CD4-positive, alpha-beta T cell (primary cell): ENCODE measurements around the gene SERINC1. TPM values are rescaled to one million over a fixed set of nuclear protein-coding genes. Genes with fewer than 3 reads are reported as not detected.

Source experiments
- ATAC-seq: fragments of 200-7000 bp; cut with Tn5 transposase; one replicate; pipeline ENCODE4 v1.10.0; 2022; ENCODE audit warnings: mild to moderate bottlenecking; ENCODE audit not compliant: poor library complexity
- CTCF ChIA-PET: fragments of 350-600 bp; sonication (Branson Sonifier 250); formaldehyde crosslinking; loops from one replicate; lab custom pipeline; 2021; ENCODE audit warnings: antibody characterized with exemption, inconsistent platforms; lab: Charles Lee
- POLR2A ChIA-PET: fragments of 350-600 bp; sonication (Branson Sonifier 250); formaldehyde crosslinking; loops from one replicate; lab custom pipeline; 2021; ENCODE audit warnings: antibody characterized with exemption, inconsistent platforms; lab: Charles Lee
- DNase-seq, 14 experiments: peaks; one replicate each; pipeline ENCODE4 v3.0.0-alpha.2; 2013 to 2020; ENCODE audit warnings: mixed read lengths in 2 of 14
- H3K27ac ChIP-seq, 2 donors: one replicate each; pipeline versions ENCODE4 v1.5.1 to v1.7.0; 2013; ENCODE audit warnings: low read length in 2 of 2, low read depth in 1 of 2, mild to moderate bottlenecking in 1 of 2
- H3K27me3 ChIP-seq, 2 experiments: 1 replicate in 1 of 2; 2 replicates in 1 of 2; pipeline versions ENCODE4 v1.6.1 to v1.7.0; 2013; ENCODE audit warnings: low read length in 2 of 2, control low read depth in 1 of 2, mild to moderate bottlenecking in 1 of 2, moderate library complexity in 1 of 2; ENCODE audit not compliant: insufficient read depth in 2 of 2, control insufficient read depth in 1 of 2
- H3K36me3 ChIP-seq: one replicate; pipeline ENCODE4 v1.6.1; 2013; ENCODE audit warnings: low read length, control low read depth; ENCODE audit not compliant: insufficient read depth
- H3K4me1 ChIP-seq: one replicate; pipeline ENCODE4 v1.6.1; 2013; ENCODE audit warnings: low read length, control low read depth; ENCODE audit not compliant: insufficient read depth
- H3K4me3 ChIP-seq: one replicate; pipeline ENCODE4 v1.5.1; 2013; ENCODE audit warnings: mild to moderate bottlenecking, low read length, moderate library complexity
- H3K9me3 ChIP-seq, 2 experiments: 1 replicate in 1 of 2; 2 replicates in 1 of 2; pipeline versions ENCODE4 v1.6.1 to v1.7.0; 2013; ENCODE audit warnings: low read length in 2 of 2, mild to moderate bottlenecking in 2 of 2, control low read depth in 1 of 2, moderate library complexity in 1 of 2; ENCODE audit not compliant: control insufficient read depth in 1 of 2, insufficient read depth in 1 of 2
- H3K27ac Mint-ChIP-seq: one replicate; pipeline ENCODE4 v1.8.0; 2020; ENCODE audit warnings: mixed read lengths
- H3K27me3 Mint-ChIP-seq: one replicate; pipeline ENCODE4 v1.8.0; 2021; ENCODE audit warnings: mixed read lengths
- H3K36me3 Mint-ChIP-seq: one replicate; pipeline ENCODE4 v1.8.0; 2021; ENCODE audit warnings: low read depth, mixed read lengths
- H3K4me1 Mint-ChIP-seq: one replicate; pipeline ENCODE4 v1.8.0; 2021; ENCODE audit warnings: low read depth, mixed read lengths
- H3K4me3 Mint-ChIP-seq: one replicate; pipeline ENCODE4 v1.8.0; 2020; ENCODE audit warnings: mild to moderate bottlenecking, mixed read lengths
- H3K9me3 Mint-ChIP-seq: one replicate; pipeline ENCODE4 v1.8.0; 2020; ENCODE audit warnings: mixed read lengths
- intact Hi-C, 2 experiments: fragments of 100-400 bp; cut with DNase I in 1 of 2; cut with micrococcal nuclease in 1 of 2; formaldehyde crosslinking; loops; one replicate each; pipeline versions ENCODE4 v1.15.1 to v1.9.0; 2023 to 2025; cut with DNase I, micrococcal nuclease
- total RNA-seq, 174 experiments: library from RNA in 2 of 174; stranded (reverse) in 2 of 174; gene quantifications; one replicate each; pipeline ENCODE4 v1.2.3 and lab custom pipeline; 2021 to 2026
- TF ChIP-seq, protein P1 (sequence below): fragments of 200-600 bp; IDR thresholded peaks from one replicate; pipeline ENCODE4 v1.8.0; 2022; ENCODE audit warnings: antibody characterized with exemption, mild to moderate bottlenecking

The SERINC1 gene
- total RNA-seq, 2 experiments from 2014 or later, result 175 to 178 TPM

GRCh38 chr6:122501475-122501874, 29.9 kb upstream of the SERINC1 start:
- TF ChIP-seq, protein P1, sequence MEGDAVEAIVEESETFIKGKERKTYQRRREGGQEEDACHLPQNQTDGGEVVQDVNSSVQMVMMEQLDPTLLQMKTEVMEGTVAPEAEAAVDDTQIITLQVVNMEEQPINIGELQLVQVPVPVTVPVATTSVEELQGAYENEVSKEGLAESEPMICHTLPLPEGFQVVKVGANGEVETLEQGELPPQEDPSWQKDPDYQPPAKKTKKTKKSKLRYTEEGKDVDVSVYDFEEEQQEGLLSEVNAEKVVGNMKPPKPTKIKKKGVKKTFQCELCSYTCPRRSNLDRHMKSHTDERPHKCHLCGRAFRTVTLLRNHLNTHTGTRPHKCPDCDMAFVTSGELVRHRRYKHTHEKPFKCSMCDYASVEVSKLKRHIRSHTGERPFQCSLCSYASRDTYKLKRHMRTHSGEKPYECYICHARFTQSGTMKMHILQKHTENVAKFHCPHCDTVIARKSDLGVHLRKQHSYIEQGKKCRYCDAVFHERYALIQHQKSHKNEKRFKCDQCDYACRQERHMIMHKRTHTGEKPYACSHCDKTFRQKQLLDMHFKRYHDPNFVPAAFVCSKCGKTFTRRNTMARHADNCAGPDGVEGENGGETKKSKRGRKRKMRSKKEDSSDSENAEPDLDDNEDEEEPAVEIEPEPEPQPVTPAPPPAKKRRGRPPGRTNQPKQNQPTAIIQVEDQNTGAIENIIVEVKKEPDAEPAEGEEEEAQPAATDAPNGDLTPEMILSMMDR, result no peak
- Mint-ChIP-seq H3K36me3 (peaks cover 32% of the 10 kb centered on the region), H3K4me1 (no peaks in the 10 kb centered on the region), H3K27ac (no peak overlapping the region), H3K4me3 (no peak overlapping the region), H3K27me3 (peaks cover 5% of the 10 kb centered on the region), H3K9me3 (peaks cover 33% of the 10 kb centered on the region)
- ChIA-PET POLR2A (no interaction called here), CTCF (no interaction called here)
- intact Hi-C loops, result no loop called here
- Histone ChIP-seq H3K27ac (no peak overlapping the region), H3K27me3 (no peaks in the 10 kb centered on the region), H3K4me1 (no peaks in the 10 kb centered on the region), H3K36me3 (no peaks in the 10 kb centered on the region), H3K4me3 (no peak overlapping the region), H3K9me3 (peaks cover 11 to 46% of the 10 kb centered on the region in 2 experiments)
- DNase-seq, result no peak
- no peak for ATAC-seq

- Histone ChIP-seq H3K27me3 (no peaks in the 10 kb centered on the region), H3K4me3 (no peak overlapping the region), H3K4me1 (peaks cover 5% of the 10 kb centered on the region), H3K9me3 (peaks cover 12 to 26% of the 10 kb centered on the region in 2 experiments), H3K36me3 (no peaks in the 10 kb centered on the region), H3K27ac (no peak overlapping the region)
- TF ChIP-seq, protein P1, result no peak
- intact Hi-C loops, result no loop called here
- peaks cover 11% of the 10 kb centered on the region for H3K36me3 Mint-ChIP-seq
- no peak overlapping the region for H3K27ac Mint-ChIP-seq
- DNase-seq, result peak in 2 of 14 experiments; percentile 6 to 16
- peaks cover 5% of the 10 kb centered on the region for H3K4me1 Mint-ChIP-seq
- peaks cover 15% of the 10 kb centered on the region for H3K27me3 Mint-ChIP-seq
- ChIA-PET CTCF (interaction anchor here (1.3 kb wide), 1 partner anchor 35 kb away, joined by 3 read pairs; no protein-coding TSS in a partner anchor), POLR2A (interaction anchor here (1.0 to 1.4 kb wide), 2 partner anchors 24 to 35 kb away, joined by 3 to 7 read pairs; partner anchors contain the start of gene SERINC1)
- ATAC-seq, result no peak
- peaks cover 19% of the 10 kb centered on the region for H3K9me3 Mint-ChIP-seq
- H3K4me3 Mint-ChIP-seq, result no peak overlapping the region
Measured at GRCh38 chr6:122495612-122496011, 24.0 kb upstream of the SERINC1 start.

DNA sequence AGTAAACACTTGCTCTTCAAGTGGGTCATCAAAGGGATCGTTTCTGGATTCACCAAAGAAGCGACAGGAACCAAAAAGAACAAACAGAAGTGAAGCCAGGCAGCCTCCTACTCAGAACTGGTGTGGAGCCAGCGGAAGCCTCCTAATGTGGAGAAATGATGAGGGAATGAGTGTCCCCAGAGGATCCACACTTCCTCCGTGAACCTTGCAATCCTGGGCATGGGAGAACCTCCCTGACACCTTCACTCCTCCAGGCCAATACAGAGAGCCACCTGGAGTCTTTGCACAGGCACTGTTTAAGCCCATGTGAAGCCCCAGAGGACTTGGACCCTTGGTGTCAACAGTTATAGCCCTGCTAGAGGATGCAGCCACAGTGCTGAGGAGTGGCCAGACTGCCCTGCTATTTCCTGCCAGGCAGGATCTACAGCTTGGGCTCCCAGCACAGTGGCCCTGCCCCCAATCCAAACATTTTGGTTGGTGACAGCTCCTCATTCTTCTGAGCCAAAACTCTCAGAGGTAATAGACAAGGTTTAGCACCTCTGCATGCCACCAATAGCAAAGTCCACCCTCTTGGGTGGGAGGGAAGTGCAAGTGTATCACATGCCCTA, 23.2 kb upstream of the SERINC1 start:
- Histone ChIP-seq H3K9me3 (peaks cover 12 to 22% of the 10 kb centered on the region in 2 experiments), H3K4me1 (peaks cover 5% of the 10 kb centered on the region), H3K4me3 (no peak overlapping the region), H3K27ac (no peak overlapping the region), H3K36me3 (no peaks in the 10 kb centered on the region), H3K27me3 (no peaks in the 10 kb centered on the region)
- H3K4me1 Mint-ChIP-seq, result peaks cover 5% of the 10 kb centered on the region
- intact Hi-C loops, result loop anchor here (5.0 kb wide), 2 partner anchors 343 to 828 kb away; no protein-coding TSS in a partner anchor
- H3K9me3 Mint-ChIP-seq, result peaks cover 16% of the 10 kb centered on the region
- TF ChIP-seq, protein P1, result no peak
- ChIA-PET CTCF (interaction anchor here (1.3 kb wide), 1 partner anchor 35 kb away, joined by 3 read pairs; no protein-coding TSS in a partner anchor), POLR2A (interaction anchor here (1.0 kb wide), 1 partner anchor 36 kb away, joined by 3 read pairs; no protein-coding TSS in a partner anchor)
- ATAC-seq (no peak), DNase-seq (no peak)
- peaks cover 15% of the 10 kb centered on the region for H3K27me3 Mint-ChIP-seq
- H3K36me3 Mint-ChIP-seq, result peaks cover 11% of the 10 kb centered on the region
- no peak overlapping the region for H3K27ac Mint-ChIP-seq
- no peak overlapping the region for H3K4me3 Mint-ChIP-seq
